PC-9 (cell line): Measurements from ENCODE around the gene LARGE2. TPM values are rescaled to one million over a fixed set of nuclear protein-coding genes. Genes with fewer than 3 reads are reported as not detected.

Experiments used
- BruUV-seq: library from RNA; stranded (reverse); fragments of 400-500 nt; replicated peaks from 2 replicates; lab custom pipeline; 2021; lab: Mats Ljungman, UMichigan
- CTCF ChIA-PET: fragments of 300-600 bp; sonication (Branson Sonifier 250); formaldehyde crosslinking; loops from one replicate; lab custom pipeline; 2022; ENCODE audit warnings: antibody characterized with exemption; lab: Charles Lee
- POLR2A ChIA-PET: fragments of 300-600 bp; sonication (Branson Sonifier 250); formaldehyde crosslinking; loops from one replicate; lab custom pipeline; 2022; ENCODE audit warnings: antibody characterized with exemption; ENCODE audit not compliant: unreplicated experiment; lab: Charles Lee
- DNase-seq, 2 experiments: peaks; one replicate each; pipeline versions ENCODE4 v3.0.0 to v3.0.0-alpha.2; 2015 to 2022; ENCODE audit warnings: mixed read lengths in 1 of 2
- H2AFZ ChIP-seq: fragments of 200-600 bp; sonication (generic); 2 replicates; pipeline ENCODE4 v1.8.1; 2017; ENCODE audit warnings: antibody characterized with exemption
- H3F3A ChIP-seq: fragments of 200-600 bp; sonication (generic); 2 replicates; pipeline ENCODE4 v1.8.1; 2017; ENCODE audit warnings: antibody characterized with exemption, mild to moderate bottlenecking, low read depth; ENCODE audit not compliant: insufficient read depth
- H3K27ac ChIP-seq: fragments of 200-600 bp; sonication (generic); 2 replicates; pipeline ENCODE4 v1.6.1; 2016; ENCODE audit warnings: mixed run types
- H3K27me3 ChIP-seq: fragments of 200-600 bp; sonication (generic); 2 replicates; pipeline ENCODE4 v1.6.1; 2016; ENCODE audit warnings: low read depth, mixed run types; ENCODE audit not compliant: insufficient read depth
- H3K36me3 ChIP-seq: fragments of 200-600 bp; sonication (generic); 2 replicates; pipeline ENCODE4 v1.6.1; 2016; ENCODE audit warnings: low read depth, mixed run types
- H3K4me1 ChIP-seq: fragments of 200-600 bp; sonication (generic); replicated peaks from 2 replicates; pipeline ENCODE4 v1.6.1; 2016; ENCODE audit warnings: mixed run types; ENCODE audit not compliant: insufficient read depth
- H3K4me2 ChIP-seq: fragments of 200-600 bp; sonication (generic); 2 replicates; pipeline ENCODE4 v1.6.1; 2017; ENCODE audit warnings: mixed run types
- H3K4me3 ChIP-seq: fragments of 200-600 bp; sonication (generic); 2 replicates; pipeline ENCODE4 v1.6.1; 2016; ENCODE audit warnings: mixed run types
- H3K79me2 ChIP-seq: fragments of 200-600 bp; sonication (generic); 2 replicates; pipeline ENCODE4 v1.6.1; 2017; ENCODE audit warnings: low read depth, mixed run types
- H3K9me2 ChIP-seq: fragments of 200-600 bp; sonication (generic); 2 replicates; pipeline ENCODE4 v1.8.1; 2017; ENCODE audit warnings: mild to moderate bottlenecking; ENCODE audit not compliant: insufficient read depth
- H3K9me3 ChIP-seq: fragments of 200-600 bp; sonication (generic); 2 replicates; pipeline ENCODE4 v1.8.1; 2016; ENCODE audit warnings: low read depth; ENCODE audit not compliant: insufficient read depth
- H4K20me1 ChIP-seq: fragments of 200-600 bp; sonication (generic); 2 replicates; pipeline ENCODE4 v1.8.1; 2017; ENCODE audit not compliant: insufficient read depth
- EZH2 ChIP-seq: fragments of 200-600 bp; sonication (generic); IDR thresholded peaks from 2 replicates; pipeline ENCODE4 v1.8.0; 2017; ENCODE audit warnings: antibody characterized with exemption, low read depth
- intact Hi-C: fragments of 100-400 bp; cut with micrococcal nuclease; formaldehyde crosslinking; loops from one replicate; pipeline ENCODE4 v1.10.0; 2022; ENCODE audit not compliant: unreplicated experiment
- total RNA-seq: library from RNA; stranded (reverse); gene quantifications from 2 replicates; pipeline ENCODE4 v1.2.3, GENCODE V29; 2021
- TF ChIP-seq, protein P1 (sequence below): fragments of 200-600 bp; sonication (generic); conservative IDR thresholded peaks from 2 replicates; pipeline ENCODE4 v1.6.1; 2017; ENCODE audit warnings: mixed run types, antibody characterized with exemption, mild to moderate bottlenecking, moderate library complexity

The LARGE2 gene
- total RNA-seq, 1 experiment from 2014 or later: 2.6 TPM

DNA sequence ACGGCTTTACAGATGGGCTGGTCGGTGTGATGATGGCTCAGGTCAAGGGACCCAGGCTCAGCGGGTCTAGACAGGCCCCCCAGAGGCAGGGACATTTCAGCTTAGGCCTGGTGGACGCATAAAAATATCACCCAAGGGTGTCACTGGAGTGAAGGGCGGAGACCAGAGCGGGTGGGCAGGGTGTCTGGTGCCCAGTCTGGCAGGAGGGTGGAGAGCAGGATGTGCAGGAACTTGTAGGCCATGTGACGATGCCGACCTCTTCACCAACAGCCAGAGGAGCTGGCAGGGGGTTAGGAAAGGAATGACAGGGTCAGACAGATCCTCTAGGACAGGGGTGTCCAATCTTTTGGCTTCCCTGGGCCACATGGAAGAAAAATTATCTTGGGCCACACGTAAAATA, 32.5 kb upstream of the LARGE2 start:
- no TSS peak for BruUV-seq
- Histone ChIP-seq H3K4me1 (no peaks in the 10 kb centered on the region), H3K79me2 (no peaks in the 10 kb centered on the region), H3K27me3 (peaks cover 14% of the 10 kb centered on the region), H3F3A (no peaks in the 10 kb centered on the region), H3K27ac (no peak overlapping the region), H3K9me2 (no peaks in the 10 kb centered on the region), H4K20me1 (peaks cover 7% of the 10 kb centered on the region; the same call in 1 of the 2 replicates), H2AFZ (no peak overlapping the region), H3K4me2 (no peak overlapping the region), H3K4me3 (no peak overlapping the region), H3K36me3 (no peaks in the 10 kb centered on the region), H3K9me3 (no peaks in the 10 kb centered on the region)
- no peak for TF ChIP-seq EZH2
- TF ChIP-seq, protein P1, sequence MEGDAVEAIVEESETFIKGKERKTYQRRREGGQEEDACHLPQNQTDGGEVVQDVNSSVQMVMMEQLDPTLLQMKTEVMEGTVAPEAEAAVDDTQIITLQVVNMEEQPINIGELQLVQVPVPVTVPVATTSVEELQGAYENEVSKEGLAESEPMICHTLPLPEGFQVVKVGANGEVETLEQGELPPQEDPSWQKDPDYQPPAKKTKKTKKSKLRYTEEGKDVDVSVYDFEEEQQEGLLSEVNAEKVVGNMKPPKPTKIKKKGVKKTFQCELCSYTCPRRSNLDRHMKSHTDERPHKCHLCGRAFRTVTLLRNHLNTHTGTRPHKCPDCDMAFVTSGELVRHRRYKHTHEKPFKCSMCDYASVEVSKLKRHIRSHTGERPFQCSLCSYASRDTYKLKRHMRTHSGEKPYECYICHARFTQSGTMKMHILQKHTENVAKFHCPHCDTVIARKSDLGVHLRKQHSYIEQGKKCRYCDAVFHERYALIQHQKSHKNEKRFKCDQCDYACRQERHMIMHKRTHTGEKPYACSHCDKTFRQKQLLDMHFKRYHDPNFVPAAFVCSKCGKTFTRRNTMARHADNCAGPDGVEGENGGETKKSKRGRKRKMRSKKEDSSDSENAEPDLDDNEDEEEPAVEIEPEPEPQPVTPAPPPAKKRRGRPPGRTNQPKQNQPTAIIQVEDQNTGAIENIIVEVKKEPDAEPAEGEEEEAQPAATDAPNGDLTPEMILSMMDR: no peak
- DNase-seq: no peak
- ChIA-PET CTCF (no interaction called here), POLR2A (no interaction called here)
- intact Hi-C loops: no loop called here

GRCh38 chr11:45890886-45891550, 31.4 kb upstream of the LARGE2 start:
- CTCF ChIA-PET: no interaction called here
- Histone ChIP-seq H3K36me3 (no peaks in the 10 kb centered on the region), H3F3A (no peaks in the 10 kb centered on the region), H3K27me3 (peaks cover 14% of the 10 kb centered on the region), H3K27ac (no peak overlapping the region), H3K79me2 (no peaks in the 10 kb centered on the region), H4K20me1 (peaks cover 4% of the 10 kb centered on the region; the same call in 1 of the 2 replicates), H3K4me2 (no peak overlapping the region), H3K9me3 (no peaks in the 10 kb centered on the region), H2AFZ (no peak overlapping the region), H3K4me1 (no peaks in the 10 kb centered on the region), H3K4me3 (no peak overlapping the region), H3K9me2 (no peaks in the 10 kb centered on the region)
- no peak for DNase-seq
- intact Hi-C loops: no loop called here
- POLR2A ChIA-PET: no interaction called here
- no TSS peak for BruUV-seq
- TF ChIP-seq EZH2: no peak
- TF ChIP-seq, protein P1: no peak

DNA sequence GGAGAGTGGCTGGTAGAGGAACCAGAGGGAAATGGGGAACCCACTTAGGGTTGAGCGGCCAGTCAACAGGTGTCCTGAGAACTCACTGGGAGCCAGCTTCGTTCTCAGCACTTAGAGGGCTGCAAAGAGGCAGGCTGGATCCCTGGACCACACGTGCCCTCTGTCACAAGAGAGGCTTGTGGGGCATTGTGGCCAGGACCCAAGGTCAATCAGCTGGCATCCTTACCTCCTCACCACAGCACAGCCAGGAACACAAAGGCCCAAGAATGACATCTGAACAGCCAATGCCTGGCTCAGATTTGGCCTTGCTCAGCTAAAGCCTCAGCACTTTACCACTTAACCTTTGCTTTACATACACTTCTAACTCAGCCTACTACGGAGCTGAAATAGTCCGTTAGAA, 29.6 kb upstream of the LARGE2 start:
- ChIA-PET POLR2A (no interaction called here), CTCF (interaction anchor here (0.5 kb wide), 1 partner anchor 1639 kb away, joined by 3 read pairs; no protein-coding TSS in a partner anchor)
- H3K4me1 ChIP-seq: no peaks in the 10 kb centered on the region
- H3K79me2 ChIP-seq: no peaks in the 10 kb centered on the region
- no TSS peak for BruUV-seq
- H3F3A ChIP-seq: no peaks in the 10 kb centered on the region
- no peaks in the 10 kb centered on the region for H3K9me3 ChIP-seq
- peaks cover 14% of the 10 kb centered on the region for H3K27me3 ChIP-seq
- no peak overlapping the region for H3K4me3 ChIP-seq
- no peak overlapping the region for H3K4me2 ChIP-seq
- H3K27ac ChIP-seq: no peak overlapping the region
- no peaks in the 10 kb centered on the region for H3K36me3 ChIP-seq
- intact Hi-C loops: no loop called here
- no peak for DNase-seq
- no peaks in the 10 kb centered on the region for H3K9me2 ChIP-seq
- TF ChIP-seq, protein P1: no peak
- TF ChIP-seq EZH2: no peak
- no peak overlapping the region for H2AFZ ChIP-seq
- no peaks in the 10 kb centered on the region for H4K20me1 ChIP-seq
